A673 (cell line): ENCODE results near the gene TEKTIP1.
"Not testable (repeated sequence)": the region's sequence is repeated elsewhere in the genome, so short reads cannot be mapped to it uniquely, and the experiment has no call there.

Source experiments
- EZH2 ChIP-seq: fragments of 200-600 bp; sonication (generic); IDR thresholded peaks from 2 replicates; pipeline ENCODE4 v1.6.1; 2017; ENCODE audit warnings: borderline replicate concordance, low read depth, mild to moderate bottlenecking, mixed read lengths, antibody characterized with exemption, low read length; ENCODE audit not compliant: poor library complexity, severe bottlenecking
- TF ChIP-seq, protein P1 (sequence below): fragments of 300-800, 200-600 bp; sonication (generic); conservative IDR thresholded peaks from 2 replicates; pipeline ENCODE4 v1.5.1; 2017; ENCODE audit warnings: low read depth, mild to moderate bottlenecking, antibody characterized with exemption, low read length, moderate library complexity, mixed read lengths

DNA sequence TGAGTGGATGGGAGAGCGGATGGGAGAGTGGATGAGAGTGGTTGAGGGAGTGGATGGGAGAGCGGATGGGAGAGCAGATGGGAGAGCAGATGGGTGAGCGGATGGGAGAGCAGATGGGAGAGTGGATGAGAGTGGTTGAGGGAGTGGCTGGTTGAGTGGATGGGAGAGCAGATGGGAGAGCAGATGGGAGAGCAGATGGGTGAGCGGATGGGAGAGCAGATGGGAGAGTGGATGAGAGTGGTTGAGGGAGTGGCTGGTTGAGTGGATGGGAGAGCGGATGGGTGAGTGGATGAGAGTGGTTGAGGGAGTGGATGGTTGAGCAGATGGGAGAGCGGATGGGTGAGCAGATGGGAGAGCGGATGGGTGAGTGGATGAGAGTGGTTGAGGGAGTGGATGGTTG is 9.7 kb upstream of the TEKTIP1 start:
- TF ChIP-seq, protein P1, sequence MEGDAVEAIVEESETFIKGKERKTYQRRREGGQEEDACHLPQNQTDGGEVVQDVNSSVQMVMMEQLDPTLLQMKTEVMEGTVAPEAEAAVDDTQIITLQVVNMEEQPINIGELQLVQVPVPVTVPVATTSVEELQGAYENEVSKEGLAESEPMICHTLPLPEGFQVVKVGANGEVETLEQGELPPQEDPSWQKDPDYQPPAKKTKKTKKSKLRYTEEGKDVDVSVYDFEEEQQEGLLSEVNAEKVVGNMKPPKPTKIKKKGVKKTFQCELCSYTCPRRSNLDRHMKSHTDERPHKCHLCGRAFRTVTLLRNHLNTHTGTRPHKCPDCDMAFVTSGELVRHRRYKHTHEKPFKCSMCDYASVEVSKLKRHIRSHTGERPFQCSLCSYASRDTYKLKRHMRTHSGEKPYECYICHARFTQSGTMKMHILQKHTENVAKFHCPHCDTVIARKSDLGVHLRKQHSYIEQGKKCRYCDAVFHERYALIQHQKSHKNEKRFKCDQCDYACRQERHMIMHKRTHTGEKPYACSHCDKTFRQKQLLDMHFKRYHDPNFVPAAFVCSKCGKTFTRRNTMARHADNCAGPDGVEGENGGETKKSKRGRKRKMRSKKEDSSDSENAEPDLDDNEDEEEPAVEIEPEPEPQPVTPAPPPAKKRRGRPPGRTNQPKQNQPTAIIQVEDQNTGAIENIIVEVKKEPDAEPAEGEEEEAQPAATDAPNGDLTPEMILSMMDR, result not testable (repeated sequence)
- not testable (repeated sequence) for TF ChIP-seq EZH2
